Midbrain (tissue), 1 donor: ENCODE data around the gene SEC16A.

Experiments
- DNase-seq: peaks from one replicate; lab custom pipeline; 2025; lab: John Stamatoyannopoulos, UW

The SEC16A gene

GRCh38 chr9:136465500-136466154 is 17.2 kb downstream of the SEC16A start:
- DNase-seq, result no peak

GRCh38 chr9:136464241-136464640 is 18.6 kb downstream of the SEC16A start:
- no peak for DNase-seq

- DNase-seq, result no peak
These were observed 19.3 kb downstream of the SEC16A start for GRCh38 chr9:136463578-136463977.

- DNase-seq, result no peak
These were observed 20.2 kb downstream of the SEC16A start for GRCh38 chr9:136462664-136463063.

- no peak for DNase-seq
These were observed 22.0 kb downstream of the SEC16A start for GRCh38 chr9:136460772-136461325.

GRCh38 chr9:136459425-136459824 is 23.4 kb downstream of the SEC16A start:
- no peak for DNase-seq

GRCh38 chr9:136457326-136457725 is 25.5 kb downstream of the SEC16A start:
- no peak for DNase-seq

- no peak for DNase-seq
These were observed 26.6 kb downstream of the SEC16A start for GRCh38 chr9:136456258-136456657.

GRCh38 chr9:136455043-136456002 is 27.5 kb downstream of the SEC16A start:
- DNase-seq, result no peak

- DNase-seq, result no peak
These were observed 28.6 kb downstream of the SEC16A start for GRCh38 chr9:136454026-136454796.

GRCh38 chr9:136453326-136453725 is 29.5 kb downstream of the SEC16A start:
- DNase-seq, result no peak

- DNase-seq, result no peak
These were observed 31.5 kb downstream of the SEC16A start for GRCh38 chr9:136451221-136451877.

GRCh38 chr9:136448655-136449054 is 34.2 kb downstream of the SEC16A start:
- DNase-seq, result no peak

GRCh38 chr9:136447173-136447778 is 35.6 kb downstream of the SEC16A start:
- no peak for DNase-seq

- DNase-seq, result no peak
These were observed 37.0 kb downstream of the SEC16A start for GRCh38 chr9:136445799-136446198.

GRCh38 chr9:136444102-136444501 is 38.7 kb downstream of the SEC16A start:
- no peak for DNase-seq

- no peak for DNase-seq
These were observed 39.2 kb downstream of the SEC16A start for GRCh38 chr9:136443687-136444086.

- no peak for DNase-seq
These were observed 39.8 kb downstream of the SEC16A start for GRCh38 chr9:136443087-136443486.

GRCh38 chr9:136442265-136442664 is 40.6 kb downstream of the SEC16A start:
- no peak for DNase-seq

GRCh38 chr9:136441681-136442245 is 41.1 kb downstream of the SEC16A start:
- no peak for DNase-seq

GRCh38 chr9:136441191-136441680 is 41.6 kb downstream of the SEC16A start:
- DNase-seq, result no peak
